NCI-H2196 (cell line): Measurements from ENCODE around the gene WAPL.

Experiments used
- DNase-seq: peaks from one replicate; lab custom pipeline; 2025; ENCODE audit not compliant: unreplicated experiment; lab: John Stamatoyannopoulos, UW

The WAPL gene

GRCh38 chr10:86461963-86462804 lies 59.4 kb downstream of the WAPL start:
- DNase-seq: no peak

GRCh38 chr10:86451604-86451960 lies 70.0 kb downstream of the WAPL start:
- no peak for DNase-seq

GRCh38 chr10:86450806-86451603 lies 70.6 kb downstream of the WAPL start:
- no peak for DNase-seq

- no peak for DNase-seq
These were observed 71.5 kb downstream of the WAPL start for GRCh38 chr10:86449926-86450558.

- DNase-seq: no peak
These were observed 74.2 kb downstream of the WAPL start for GRCh38 chr10:86447432-86447831.

GRCh38 chr10:86446987-86447386 lies 74.6 kb downstream of the WAPL start:
- no peak for DNase-seq

- no peak for DNase-seq
These were observed 75.2 kb downstream of the WAPL start for GRCh38 chr10:86446440-86446839.

GRCh38 chr10:86443936-86444335 lies 77.7 kb downstream of the WAPL start:
- no peak for DNase-seq

GRCh38 chr10:86443069-86443468 lies 78.5 kb downstream of the WAPL start:
- DNase-seq: no peak

- no peak for DNase-seq
These were observed 80.4 kb downstream of the WAPL start for GRCh38 chr10:86440874-86441843.

- no peak for DNase-seq
These were observed 82.0 kb downstream of the WAPL start for GRCh38 chr10:86439544-86439943.

GRCh38 chr10:86438091-86438749 lies 83.4 kb downstream of the WAPL start:
- DNase-seq: no peak

- no peak for DNase-seq
These were observed 84.1 kb downstream of the WAPL start for GRCh38 chr10:86437447-86437846.

- DNase-seq: no peak
These were observed 84.6 kb downstream of the WAPL start for GRCh38 chr10:86436963-86437362.

GRCh38 chr10:86434656-86435055 lies 86.9 kb downstream of the WAPL start:
- DNase-seq: no peak

- no peak for DNase-seq
These were observed 97.9 kb downstream of the WAPL start for GRCh38 chr10:86423739-86424138.

GRCh38 chr10:86419101-86419500 lies 102.5 kb downstream of the WAPL start:
- DNase-seq: no peak

GRCh38 chr10:86415583-86415982 lies 106.0 kb downstream of the WAPL start:
- DNase-seq: no peak

- no peak for DNase-seq
These were observed 106.5 kb downstream of the WAPL start for GRCh38 chr10:86415116-86415515.

GRCh38 chr10:86413046-86413728 lies 108.4 kb downstream of the WAPL start:
- no peak for DNase-seq
